Gastrocnemius medialis (tissue), 4 donors: ENCODE measurements around the gene IL4R.

Source experiments
- CTCF ChIP-seq, 5 experiments: fragments of 450-650 bp in 3 of 5; fragments of 200-600 bp in 2 of 5; sonication (generic) in 2 of 5; IDR thresholded peaks in 4 of 5; conservative IDR thresholded peaks in 1 of 5; 1 replicate in 4 of 5; 2 replicates in 1 of 5; pipeline ENCODE4 v1.5.1; 2016 to 2019; ENCODE audit warnings: antibody characterized with exemption in 5 of 5, mild to moderate bottlenecking in 3 of 5, moderate library complexity in 3 of 5
- POLR2A ChIP-seq, 2 donors: fragments of 450-650 bp; IDR thresholded peaks; one replicate each; pipeline ENCODE4 v1.6.1; 2017; ENCODE audit warnings: antibody characterized with exemption in 2 of 2, mild to moderate bottlenecking in 2 of 2, moderate library complexity in 2 of 2

DNA sequence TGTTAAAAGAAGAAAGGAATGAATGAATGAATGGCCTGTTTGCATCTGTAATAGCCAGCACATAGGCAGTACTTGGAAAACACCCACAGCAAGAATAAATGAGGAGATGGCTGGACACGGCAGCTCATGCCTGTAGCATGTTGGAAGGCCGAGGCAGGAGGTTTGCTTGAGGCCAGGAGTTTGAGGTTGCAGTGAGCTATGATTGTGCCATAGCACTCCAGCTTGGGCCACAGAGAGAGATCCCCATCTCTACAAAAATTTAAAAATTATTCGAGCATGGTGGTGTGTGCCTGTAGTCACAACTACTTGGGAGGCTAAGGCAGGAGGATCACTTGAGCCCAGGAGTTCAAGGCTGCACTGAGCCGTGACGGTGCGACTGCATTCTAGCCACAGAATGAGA lies 12.5 kb downstream of the IL4R start:
- TF ChIP-seq POLR2A (IDR thresholded peaks at IDR 0.05) (no peak), CTCF (IDR thresholded peaks at IDR 0.05 in 4 of 5, conservative IDR thresholded peaks at IDR 0.05 in 1 of 5) (no peak)
